Activated naive CD8-positive, alpha-beta T cell treated with anti-CD3 and anti-CD28 coated beads, Interleukin-2, amount 50 U/mL, for 16 hours (primary cell): Measurements from ENCODE around the gene KRTAP1-1.
"Not testable (repeated sequence)": the region's sequence is repeated elsewhere in the genome, so short reads cannot be mapped to it uniquely, and the experiment has no call there.

ENCODE experiments used
- DNase-seq: peaks from one replicate; pipeline ENCODE4 v3.0.0-alpha.2; 2020; ENCODE audit warnings: low read depth, low spot score

Gene KRTAP1-1, protein sequence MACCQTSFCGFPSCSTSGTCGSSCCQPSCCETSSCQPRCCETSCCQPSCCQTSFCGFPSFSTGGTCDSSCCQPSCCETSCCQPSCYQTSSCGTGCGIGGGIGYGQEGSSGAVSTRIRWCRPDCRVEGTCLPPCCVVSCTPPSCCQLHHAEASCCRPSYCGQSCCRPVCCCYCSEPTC

DNA sequence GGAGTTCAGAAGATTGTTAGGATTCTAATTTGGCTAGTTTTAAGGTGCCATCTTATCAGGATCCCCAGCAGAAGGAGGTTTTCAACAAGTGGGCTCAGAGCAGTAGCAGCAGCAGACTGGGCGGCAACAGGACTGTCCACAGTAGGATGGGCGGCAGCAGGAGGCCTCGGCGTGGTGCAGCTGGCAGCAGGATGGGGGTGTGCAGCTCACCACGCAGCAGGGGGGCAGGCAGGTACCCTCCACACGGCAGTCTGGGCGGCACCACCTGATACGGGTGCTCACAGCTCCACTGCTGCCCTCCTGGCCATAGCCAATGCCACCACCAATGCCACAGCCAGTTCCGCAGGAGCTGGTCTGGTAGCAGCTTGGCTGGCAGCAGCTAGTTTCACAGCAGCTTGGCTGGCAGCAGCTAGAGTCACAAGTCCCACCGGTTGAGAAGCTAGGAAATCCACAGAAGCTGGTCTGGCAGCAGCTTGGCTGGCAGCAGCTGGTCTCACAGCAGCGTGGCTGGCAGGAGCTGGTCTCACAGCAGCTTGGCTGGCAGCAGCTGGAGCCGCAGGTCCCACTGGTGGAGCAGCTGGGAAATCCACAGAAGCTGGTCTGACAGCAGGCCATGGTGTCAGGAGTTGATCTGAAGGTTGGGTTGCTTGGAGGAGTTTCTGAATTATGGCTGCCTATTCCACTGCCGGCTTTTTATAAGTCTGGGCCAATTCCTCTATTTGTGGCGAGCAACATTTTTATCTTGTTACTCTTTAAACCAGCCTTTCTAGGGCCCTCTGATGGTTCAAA, at the start of gene KRTAP1-1:
KRTAP1-1 (minus strand) TSS at position 668 of the 789 bp plus-strand sequence; CDS start at position 615, 53 bp downstream.
- DNase-seq: not testable (repeated sequence)

DNA sequence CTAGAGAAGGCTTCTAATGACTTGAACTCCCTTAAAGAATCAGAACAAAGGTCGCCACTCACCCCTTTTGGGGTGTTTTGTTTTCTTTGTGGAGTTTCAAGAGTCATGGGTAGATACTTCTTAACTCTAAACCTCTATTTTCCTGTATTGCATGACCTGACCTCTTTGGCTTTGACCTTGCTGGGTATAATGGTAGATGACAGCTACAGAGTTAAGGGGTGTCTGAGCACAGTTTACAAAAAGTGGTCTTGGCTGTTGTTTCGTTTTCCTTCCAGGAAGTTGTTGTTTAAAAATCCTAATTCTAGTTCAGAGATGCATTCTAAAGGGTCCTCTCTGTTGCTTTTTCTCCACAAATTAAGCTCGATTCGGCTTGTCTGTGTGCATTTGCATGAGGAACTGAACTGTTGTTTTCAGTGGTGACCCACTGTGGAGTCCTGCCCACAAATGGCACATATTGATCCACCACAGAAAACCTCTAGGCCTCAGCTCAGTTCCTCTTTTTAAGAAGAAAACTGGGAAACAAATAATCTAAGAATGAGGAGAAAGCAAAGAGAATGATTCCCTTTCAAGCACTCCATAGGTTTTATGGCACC, 47.6 kb upstream of the KRTAP1-1 start:
- not testable (repeated sequence) for DNase-seq

GRCh38 chr17:41084100-41084856, 43.0 kb upstream of the KRTAP1-1 start, which contains the start of gene KRTAP4-7:
KRTAP4-7 (plus strand) TSS chr17:41084150; CDS start chr17:41084207, 57 bp downstream.
- DNase-seq: not testable (repeated sequence)

DNA sequence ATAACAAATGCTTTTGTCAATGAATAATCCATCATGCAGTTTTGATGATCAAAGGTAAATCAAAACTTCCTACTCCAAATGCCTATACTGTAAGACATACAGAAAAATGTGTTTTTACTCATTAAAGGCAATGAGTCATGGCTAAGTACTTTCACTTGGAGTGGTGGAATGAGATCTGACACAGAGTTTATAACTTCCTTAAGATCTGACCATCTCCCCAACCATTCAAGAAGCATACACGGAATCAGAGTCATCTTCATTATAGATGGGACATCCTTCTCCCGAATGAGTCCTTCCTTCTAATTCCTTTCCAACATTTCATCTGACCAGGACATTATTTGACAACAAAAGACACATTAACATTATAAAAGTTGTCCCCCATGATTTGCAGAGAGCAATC, 42.2 kb upstream of the KRTAP1-1 start:
- not testable (repeated sequence) for DNase-seq

- DNase-seq: no peak
These were observed 41.4 kb upstream of the KRTAP1-1 start for GRCh38 chr17:41082626-41083025.

GRCh38 chr17:41076788-41077187, 35.5 kb upstream of the KRTAP1-1 start:
- DNase-seq: no peak

- no peak for DNase-seq
These were observed 32.4 kb upstream of the KRTAP1-1 start for GRCh38 chr17:41073676-41074075.

DNA sequence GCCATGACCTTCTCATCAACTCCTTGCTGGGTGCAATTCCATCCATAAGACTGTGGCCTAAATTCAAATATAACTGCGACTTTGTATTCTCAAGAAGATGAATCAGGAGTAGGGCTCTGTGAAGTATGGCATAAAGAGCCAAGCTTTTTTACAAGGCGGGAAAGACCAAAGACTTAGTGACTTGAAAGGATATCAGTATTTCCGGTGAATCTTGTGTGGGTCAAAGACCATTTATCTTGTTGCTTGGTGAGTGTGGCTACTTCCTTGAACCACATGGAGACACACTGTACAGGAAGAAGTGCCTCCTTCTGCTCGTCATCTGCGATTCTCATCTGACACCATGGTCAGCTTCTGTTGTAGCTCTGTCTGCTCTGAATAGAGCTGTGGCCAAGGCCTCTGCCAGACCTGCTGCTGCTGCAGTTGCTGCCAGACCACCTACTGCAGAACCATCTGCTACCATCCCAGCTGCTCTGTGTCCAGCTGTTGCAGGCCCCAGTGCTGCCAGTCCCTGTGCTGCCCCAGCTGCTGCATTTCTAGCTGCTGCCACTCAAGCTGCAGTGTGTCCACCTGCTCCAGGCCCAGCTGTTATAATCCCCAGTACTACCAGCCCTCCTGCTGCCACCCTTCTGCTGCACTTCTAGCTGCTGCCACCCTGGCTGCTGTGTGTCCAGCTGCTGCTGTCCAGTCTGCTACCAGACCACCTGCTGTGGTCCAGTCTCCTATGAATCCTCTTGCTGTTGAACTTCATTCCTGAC, 30.5 kb upstream of the KRTAP1-1 start:
- no peak for DNase-seq

- DNase-seq: no peak
These were observed 27.8 kb upstream of the KRTAP1-1 start for GRCh38 chr17:41069031-41069430.

DNA sequence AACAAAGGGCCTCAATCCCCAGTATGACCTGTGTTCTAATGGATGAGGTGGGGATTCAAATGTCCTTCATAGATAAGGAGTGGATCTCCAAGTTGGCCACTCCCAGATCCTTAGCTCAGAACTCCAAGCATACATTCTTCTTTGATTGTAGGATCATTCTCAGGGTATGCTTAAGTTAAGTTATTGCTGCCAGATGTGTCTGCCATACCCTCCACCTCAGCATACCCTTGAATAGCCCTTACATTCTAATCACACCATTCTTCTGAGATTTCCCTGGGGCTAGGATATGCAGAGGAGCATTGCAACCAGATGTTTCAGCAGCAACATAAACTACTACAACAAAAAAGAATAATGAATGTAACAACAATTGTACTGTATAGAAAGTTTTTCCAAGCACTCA, 26.0 kb upstream of the KRTAP1-1 start:
- no peak for DNase-seq

- DNase-seq: no peak
These were observed 24.8 kb upstream of the KRTAP1-1 start, which contains the start of gene KRTAP2-4 for GRCh38 chr17:41065829-41066624. KRTAP2-4 (minus strand) TSS chr17:41065879; CDS start chr17:41065845, 34 bp downstream.

DNA sequence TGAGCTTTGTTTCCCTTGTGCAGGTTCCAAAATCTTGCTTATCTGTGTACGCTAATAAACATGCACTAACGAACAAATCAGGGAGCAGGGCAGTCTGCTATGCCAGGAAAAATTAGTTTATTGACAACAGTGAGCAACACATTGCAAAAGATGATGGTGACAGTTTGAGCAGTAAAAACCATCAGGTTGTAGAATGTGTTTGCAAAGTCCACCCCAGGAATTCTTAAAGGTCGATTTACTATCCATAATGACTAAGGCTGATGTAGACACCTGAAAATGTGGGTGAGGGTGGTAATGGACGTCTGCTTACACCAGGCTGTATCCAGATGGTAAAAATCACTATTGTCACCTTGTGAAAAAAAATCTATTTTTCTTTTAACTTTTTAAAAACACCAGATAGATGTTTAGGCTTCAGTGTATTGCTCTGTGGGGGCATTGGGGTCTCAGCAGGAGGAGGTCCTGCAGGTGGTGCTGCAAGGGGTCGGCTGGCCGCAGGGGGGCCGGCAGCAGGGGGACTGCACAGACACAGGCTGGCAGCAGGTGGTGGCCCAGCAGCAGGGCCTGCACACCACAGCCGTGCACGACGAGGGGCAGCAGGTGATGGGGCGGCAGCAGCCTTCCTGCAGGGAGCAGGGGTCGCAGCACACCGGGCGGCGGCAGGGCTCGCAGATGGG, 23.9 kb upstream of the KRTAP1-1 start:
- DNase-seq: not testable (repeated sequence)

GRCh38 chr17:41064301-41064700, 23.1 kb upstream of the KRTAP1-1 start:
- DNase-seq: no peak

DNA sequence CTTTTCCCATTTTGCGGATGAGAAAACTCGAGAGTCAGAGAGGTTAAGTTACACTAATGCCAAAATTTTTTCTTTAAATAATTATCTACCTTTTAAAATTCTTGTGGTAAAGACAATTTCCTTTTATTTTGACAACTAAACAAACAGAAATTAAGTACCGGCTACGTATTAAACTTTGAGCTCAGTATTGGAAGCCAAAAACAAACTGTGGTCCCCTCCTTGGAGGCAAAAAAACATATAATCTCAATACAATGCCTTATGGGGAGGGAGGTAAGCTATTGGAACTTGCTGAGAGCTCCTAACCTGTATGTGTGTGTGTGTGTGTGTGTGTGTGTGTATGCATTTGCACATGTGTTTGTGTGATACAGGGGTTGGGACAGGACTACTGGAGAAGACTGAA, 22.2 kb upstream of the KRTAP1-1 start:
- DNase-seq: no peak

DNA sequence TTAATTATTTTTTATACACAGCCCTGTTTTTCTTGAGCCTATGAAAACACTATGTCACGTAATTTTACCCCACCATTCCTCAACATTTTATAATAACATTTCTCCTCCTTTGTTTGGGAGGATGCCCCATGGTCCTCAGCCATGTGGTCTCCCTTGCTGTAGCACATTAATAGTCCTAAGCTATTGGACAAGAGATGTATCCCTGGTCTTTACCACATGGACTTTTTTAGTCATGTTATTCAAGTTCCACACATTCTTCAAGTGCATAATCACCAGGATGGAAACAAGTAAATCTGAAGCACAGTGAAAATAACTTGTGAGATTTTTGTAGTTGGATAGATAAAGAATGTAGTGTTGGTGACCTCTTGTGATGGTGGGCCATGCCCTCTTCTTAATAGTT, 20.7 kb upstream of the KRTAP1-1 start:
- no peak for DNase-seq

DNA sequence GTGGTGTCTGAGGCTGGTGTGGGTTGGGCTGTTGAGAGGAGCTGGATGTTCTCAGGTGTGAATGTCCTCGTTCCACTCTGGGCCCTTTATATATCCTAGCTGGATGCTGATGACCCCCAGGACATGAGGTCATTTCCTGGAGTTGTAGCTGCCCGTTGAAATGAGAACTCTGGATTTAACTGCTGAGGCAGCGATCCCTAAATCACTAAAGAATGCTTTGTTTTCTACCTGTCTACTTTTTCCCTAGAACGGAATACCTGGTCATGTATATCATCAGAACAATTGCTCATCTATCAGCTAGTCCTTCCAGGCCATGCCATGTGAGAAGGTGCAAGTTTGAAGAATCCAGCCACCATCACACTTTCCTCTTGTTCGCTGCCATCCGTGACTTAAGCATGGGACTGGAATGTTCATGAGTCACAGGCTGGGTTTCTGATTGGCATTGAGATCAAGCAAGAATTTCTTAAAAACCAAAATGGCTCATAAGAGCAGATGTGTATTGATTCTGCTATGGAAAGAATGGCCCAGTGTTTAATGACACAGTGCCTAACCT, 18.9 kb upstream of the KRTAP1-1 start, which contains the start of gene KRTAP2-3:
KRTAP2-3 (minus strand) TSS at position 63 of the 553 bp plus-strand sequence. CDS start 64 bp downstream, outside the sequence.
- DNase-seq: no peak

GRCh38 chr17:41059276-41060051, 18.2 kb upstream of the KRTAP1-1 start:
- DNase-seq: not testable (repeated sequence)

DNA sequence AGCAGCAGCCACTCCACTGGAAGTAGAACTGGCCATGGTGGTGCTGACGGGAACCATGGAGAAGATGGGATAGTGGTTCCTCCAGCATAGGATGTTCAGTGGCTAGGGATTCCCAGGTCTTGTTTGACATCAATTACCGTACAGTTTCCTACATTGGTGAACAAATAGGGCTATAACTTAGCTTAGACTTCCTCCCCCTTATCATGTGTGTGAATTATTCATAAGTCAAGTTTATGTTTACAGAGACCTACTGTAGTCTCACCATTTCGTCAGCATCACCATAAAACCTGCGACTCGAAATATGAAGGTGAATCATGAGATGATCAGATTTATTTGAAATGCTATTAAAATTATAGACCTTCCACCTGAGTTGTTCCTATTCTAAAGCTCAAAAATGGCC, 17.5 kb upstream of the KRTAP1-1 start:
- DNase-seq: no peak
